Measurements from ENCODE around the gene VAX1. TPM values are rescaled to one million over a fixed set of nuclear protein-coding genes. Genes with fewer than 3 reads are reported as not detected.

Gene VAX1
- total RNA-seq, 3 donors from 2014 or later: not detected

DNA sequence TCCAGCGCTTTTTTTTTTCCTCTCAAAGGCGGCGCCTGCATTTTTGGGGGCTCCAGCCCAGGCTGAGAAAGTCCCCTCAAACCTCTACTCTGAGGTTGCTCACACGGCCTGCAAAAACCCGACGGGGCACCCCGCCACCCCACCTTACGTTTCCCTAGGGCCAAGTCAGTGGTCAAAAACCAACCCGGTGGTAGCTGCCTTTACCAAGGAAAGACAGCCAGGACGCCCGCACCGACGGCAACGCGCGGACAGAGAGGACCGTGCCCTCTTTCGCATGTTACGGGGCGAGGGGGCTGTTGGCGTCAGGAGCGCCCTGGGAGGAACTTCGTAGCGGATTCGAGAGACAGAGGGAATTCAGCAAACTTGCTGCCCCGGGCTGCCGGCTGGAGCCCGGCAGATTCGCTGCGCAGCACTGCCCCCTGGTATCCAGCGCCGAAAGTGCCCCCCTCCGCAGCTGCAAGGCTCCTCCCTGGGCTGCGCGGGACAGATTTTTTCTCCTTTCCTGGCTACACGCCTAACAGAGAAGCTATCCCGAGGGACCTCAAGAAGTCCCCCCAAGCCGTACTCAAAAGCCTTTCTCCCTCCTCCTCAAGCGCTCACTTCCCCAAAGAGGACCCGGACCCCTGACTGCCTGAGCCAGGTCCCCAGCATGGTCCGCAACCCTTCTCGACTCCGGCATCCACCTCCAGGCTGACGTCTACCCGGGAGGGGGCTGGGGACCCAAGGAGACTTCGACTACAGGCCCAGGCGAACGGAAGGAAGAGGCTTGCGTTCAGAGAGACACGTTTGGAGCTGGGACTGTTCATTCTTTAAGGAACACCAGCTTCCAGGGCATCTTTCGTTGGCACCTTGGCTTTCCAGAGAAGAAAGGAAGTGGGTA lies 27.7 kb upstream of the VAX1 start:
- Histone ChIP-seq H3K9me3 (no peaks in the 10 kb centered on the region), H3K36me3 (ENCODE audit: low read depth) (no peaks in the 10 kb centered on the region), H3K4me3 (no peak overlapping the region), H3K4me1 (ENCODE audit: low read depth) (peaks cover 30% of the 10 kb centered on the region)
- DNase-seq (peak in 2 of 3 donors; percentile 43 to 54), ATAC-seq (peak; percentile 60)
- intact Hi-C loops (cut with DNase I, micrococcal nuclease): no loop called here
- TF ChIP-seq, protein P1, sequence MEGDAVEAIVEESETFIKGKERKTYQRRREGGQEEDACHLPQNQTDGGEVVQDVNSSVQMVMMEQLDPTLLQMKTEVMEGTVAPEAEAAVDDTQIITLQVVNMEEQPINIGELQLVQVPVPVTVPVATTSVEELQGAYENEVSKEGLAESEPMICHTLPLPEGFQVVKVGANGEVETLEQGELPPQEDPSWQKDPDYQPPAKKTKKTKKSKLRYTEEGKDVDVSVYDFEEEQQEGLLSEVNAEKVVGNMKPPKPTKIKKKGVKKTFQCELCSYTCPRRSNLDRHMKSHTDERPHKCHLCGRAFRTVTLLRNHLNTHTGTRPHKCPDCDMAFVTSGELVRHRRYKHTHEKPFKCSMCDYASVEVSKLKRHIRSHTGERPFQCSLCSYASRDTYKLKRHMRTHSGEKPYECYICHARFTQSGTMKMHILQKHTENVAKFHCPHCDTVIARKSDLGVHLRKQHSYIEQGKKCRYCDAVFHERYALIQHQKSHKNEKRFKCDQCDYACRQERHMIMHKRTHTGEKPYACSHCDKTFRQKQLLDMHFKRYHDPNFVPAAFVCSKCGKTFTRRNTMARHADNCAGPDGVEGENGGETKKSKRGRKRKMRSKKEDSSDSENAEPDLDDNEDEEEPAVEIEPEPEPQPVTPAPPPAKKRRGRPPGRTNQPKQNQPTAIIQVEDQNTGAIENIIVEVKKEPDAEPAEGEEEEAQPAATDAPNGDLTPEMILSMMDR (IDR thresholded peaks at IDR 0.05): no peak

DNA sequence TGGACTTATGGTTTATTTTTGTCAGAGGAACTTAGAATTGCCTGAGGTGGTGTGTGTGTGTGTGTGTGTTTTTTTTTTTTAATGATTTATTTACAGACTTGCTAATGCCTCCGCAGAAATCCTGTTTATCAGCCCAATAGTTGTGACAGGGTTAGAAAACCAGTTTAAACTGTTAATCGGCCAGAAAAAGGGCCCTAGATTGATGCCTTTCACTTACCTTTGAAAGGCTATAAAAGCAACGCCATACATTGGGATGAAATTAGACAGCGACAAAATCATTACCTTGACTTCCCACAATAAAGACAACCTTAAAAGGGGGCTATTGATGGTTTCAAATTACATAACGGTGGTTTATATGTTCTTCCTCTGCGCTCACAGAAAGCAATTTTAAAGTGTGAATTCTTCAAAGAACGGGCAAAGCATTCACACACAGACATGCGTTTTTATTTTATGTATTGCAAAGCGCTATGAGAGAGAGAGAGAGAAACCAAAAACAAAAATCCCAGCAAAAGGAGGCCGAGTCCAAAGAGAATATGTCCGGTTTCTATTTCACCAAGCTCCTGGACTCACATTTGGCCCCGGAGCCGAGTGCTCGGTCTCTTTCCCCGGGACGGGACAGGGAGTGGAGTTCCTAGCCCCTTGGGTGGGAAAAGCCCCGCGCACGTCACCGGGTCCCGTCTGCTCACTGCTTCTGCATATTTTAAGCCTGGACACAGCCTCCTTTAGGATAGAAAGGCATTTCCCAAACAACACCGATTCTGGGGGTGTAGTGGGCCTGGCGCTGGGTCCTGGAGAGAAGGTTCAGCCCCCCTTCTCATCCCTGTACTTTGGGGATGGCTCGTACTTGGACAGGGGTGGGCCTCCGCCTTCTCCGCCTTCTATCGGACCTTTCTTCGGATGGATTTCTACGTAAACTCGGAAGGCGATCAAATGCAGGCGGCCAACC lies 26.8 kb upstream of the VAX1 start:
- ATAC-seq (no peak), DNase-seq (no peak)
- no peak overlapping the region for H3K4me3 ChIP-seq
- peaks cover 30% of the 10 kb centered on the region for H3K4me1 ChIP-seq (ENCODE audit: low read depth)
- H3K9me3 ChIP-seq: no peaks in the 10 kb centered on the region
- TF ChIP-seq, protein P1 (IDR thresholded peaks at IDR 0.05): no peak
- intact Hi-C loops (cut with DNase I, micrococcal nuclease): no loop called here
- H3K36me3 ChIP-seq (ENCODE audit: low read depth): no peaks in the 10 kb centered on the region

DNA sequence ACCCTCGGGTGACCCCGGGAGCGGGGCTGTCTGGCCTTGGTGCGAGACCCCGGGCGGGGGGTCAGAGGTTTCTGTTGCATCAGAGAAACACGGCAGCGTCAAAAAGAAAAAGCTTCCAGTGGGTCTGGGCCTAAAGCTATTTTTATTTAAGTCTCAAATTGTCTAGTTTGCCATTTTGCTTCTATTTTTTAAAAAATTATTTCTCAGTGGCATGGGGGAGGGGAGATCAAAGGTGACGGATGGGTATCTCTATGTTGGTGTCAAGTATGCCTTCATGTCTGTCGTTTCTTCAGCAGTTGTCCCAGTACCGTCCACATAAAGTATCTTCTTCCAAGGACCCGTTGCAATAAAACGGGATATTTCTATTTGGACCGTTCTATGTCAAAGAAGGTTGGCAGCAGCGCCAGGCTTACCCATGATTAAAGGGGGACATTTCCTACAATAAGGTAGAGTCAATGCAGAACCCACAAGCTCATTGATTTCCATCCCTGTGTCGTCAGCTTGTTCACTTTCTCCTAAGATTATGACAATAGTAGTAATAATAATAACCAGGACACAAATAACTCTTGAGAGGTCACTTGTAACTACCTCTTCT lies 26.0 kb upstream of the VAX1 start:
- intact Hi-C loops (cut with DNase I, micrococcal nuclease): no loop called here
- H3K36me3 ChIP-seq (ENCODE audit: low read depth): no peaks in the 10 kb centered on the region
- H3K9me3 ChIP-seq: no peaks in the 10 kb centered on the region
- DNase-seq (no peak), ATAC-seq (no peak)
- no peak overlapping the region for H3K4me3 ChIP-seq
- H3K4me1 ChIP-seq (ENCODE audit: low read depth): peaks cover 30% of the 10 kb centered on the region
- TF ChIP-seq, protein P1 (IDR thresholded peaks at IDR 0.05): no peak

DNA sequence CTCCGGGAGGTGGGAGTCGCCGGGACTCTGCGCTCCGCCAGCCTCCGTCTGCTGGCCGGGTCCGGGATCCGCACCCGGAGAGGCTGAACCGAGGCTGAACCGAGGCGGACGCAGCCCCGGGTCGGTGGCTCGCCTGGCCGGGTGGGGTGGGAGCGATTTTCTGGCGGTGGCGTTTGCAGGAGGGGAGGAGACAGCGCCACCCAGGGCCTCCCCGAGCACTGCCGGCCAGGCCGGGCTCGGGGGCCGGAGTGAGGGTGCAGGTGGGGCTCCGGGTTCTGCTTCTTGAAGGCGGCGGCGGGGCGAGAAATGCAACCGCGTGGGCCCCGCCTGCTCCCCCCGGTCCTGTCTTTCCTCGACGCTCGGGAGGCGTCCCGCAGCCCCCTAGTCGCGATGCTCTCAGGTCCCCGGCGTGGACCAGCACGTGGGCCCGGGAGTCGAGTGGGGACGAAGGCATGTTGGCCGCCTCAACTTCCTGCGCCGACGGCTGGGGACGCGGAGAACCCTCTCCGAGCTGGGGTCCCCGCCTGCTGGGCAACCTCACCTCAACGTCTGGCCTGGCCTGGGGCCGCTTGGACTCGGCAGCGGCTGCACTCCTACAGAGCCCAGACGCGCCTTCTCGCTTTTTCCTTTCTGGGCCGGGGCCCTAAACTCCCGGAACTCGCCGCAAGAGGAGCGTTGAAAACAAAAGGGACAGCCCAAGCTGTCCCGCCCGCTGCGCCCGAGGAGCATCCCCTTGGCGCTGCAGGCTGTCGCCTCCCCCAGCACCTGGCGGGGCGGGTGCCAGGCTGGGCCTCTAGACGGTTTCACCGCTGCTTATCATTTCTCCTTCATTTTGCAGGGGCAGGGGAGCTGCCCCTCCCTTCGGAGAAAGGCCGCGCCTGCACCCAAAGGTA lies 25.2 kb upstream of the VAX1 start:
- ATAC-seq: peak; percentile 20
- no peak for DNase-seq
- no peak overlapping the region for H3K4me3 ChIP-seq
- H3K4me1 ChIP-seq (ENCODE audit: low read depth): peaks cover 30% of the 10 kb centered on the region
- intact Hi-C loops (cut with DNase I, micrococcal nuclease): no loop called here
- H3K9me3 ChIP-seq: no peaks in the 10 kb centered on the region
- H3K36me3 ChIP-seq (ENCODE audit: low read depth): no peaks in the 10 kb centered on the region
- TF ChIP-seq, protein P1 (IDR thresholded peaks at IDR 0.05): no peak
